ENCODE results near the gene ATP6V1B1.
A peak's percentile ranks its signal among the peaks of the same experiment; 100 is the strongest.

- peak; percentile 30 to 70 (median 58) for TF ChIP-seq CTCF (IDR thresholded peaks at IDR 0.05)
- TF ChIP-seq POLR2A (IDR thresholded peaks at IDR 0.05): no peak
Measured at GRCh38 chr2:70946832-70947442, 11.2 kb downstream of the ATP6V1B1 start.
